Effector memory CD4-positive, alpha-beta T cell (primary cell): ENCODE measurements around the gene ZDHHC8.

ENCODE experiments used
- DNase-seq, 3 donors: peaks; one replicate each; pipeline ENCODE4 v3.0.0-alpha.2; 2020
- H3K27ac ChIP-seq: 2 replicates; pipeline ENCODE4 v1.7.0; 2013; ENCODE audit warnings: mild to moderate bottlenecking, low read length, moderate library complexity; ENCODE audit not compliant: insufficient read depth, poor library complexity, severe bottlenecking
- H3K27me3 ChIP-seq: replicated peaks from 2 replicates; pipeline ENCODE4 v1.7.0; 2013; ENCODE audit warnings: mild to moderate bottlenecking, low read length; ENCODE audit not compliant: insufficient read depth, control insufficient read depth, poor library complexity, severe bottlenecking
- H3K36me3 ChIP-seq: 2 replicates; pipeline ENCODE4 v1.7.0; 2013; ENCODE audit warnings: mild to moderate bottlenecking, low read length, moderate library complexity; ENCODE audit not compliant: control insufficient read depth, insufficient read depth
- H3K4me1 ChIP-seq: 2 replicates; pipeline ENCODE4 v1.7.0; 2013; ENCODE audit warnings: low read length, mild to moderate bottlenecking; ENCODE audit not compliant: control insufficient read depth, insufficient read depth, poor library complexity, severe bottlenecking
- H3K4me3 ChIP-seq: 2 replicates; pipeline ENCODE4 v1.7.0; 2013; ENCODE audit warnings: low read length, low read depth, mild to moderate bottlenecking; ENCODE audit not compliant: insufficient read depth, poor library complexity, severe bottlenecking
- H3K9me3 ChIP-seq: 2 replicates; pipeline ENCODE4 v1.7.0; 2013; ENCODE audit warnings: mild to moderate bottlenecking, low read length, moderate library complexity; ENCODE audit not compliant: control insufficient read depth

Gene ZDHHC8

GRCh38 chr22:20187777-20188566 is 56.4 kb downstream of the ZDHHC8 start:
- H3K27me3 ChIP-seq = no peaks in the 10 kb centered on the region
- no peaks in the 10 kb centered on the region for H3K36me3 ChIP-seq
- no peak overlapping the region for H3K4me3 ChIP-seq
- H3K4me1 ChIP-seq = no peaks in the 10 kb centered on the region
- no peaks in the 10 kb centered on the region for H3K9me3 ChIP-seq
- H3K27ac ChIP-seq = no peak overlapping the region
- no peak for DNase-seq

- H3K27me3 ChIP-seq = no peaks in the 10 kb centered on the region
- no peaks in the 10 kb centered on the region for H3K36me3 ChIP-seq
- H3K4me3 ChIP-seq = no peak overlapping the region
- H3K9me3 ChIP-seq = no peaks in the 10 kb centered on the region
- no peak for DNase-seq
- H3K4me1 ChIP-seq = no peaks in the 10 kb centered on the region
- no peak overlapping the region for H3K27ac ChIP-seq
Observed at GRCh38 chr22:20188567-20188877, 56.9 kb downstream of the ZDHHC8 start.

DNA sequence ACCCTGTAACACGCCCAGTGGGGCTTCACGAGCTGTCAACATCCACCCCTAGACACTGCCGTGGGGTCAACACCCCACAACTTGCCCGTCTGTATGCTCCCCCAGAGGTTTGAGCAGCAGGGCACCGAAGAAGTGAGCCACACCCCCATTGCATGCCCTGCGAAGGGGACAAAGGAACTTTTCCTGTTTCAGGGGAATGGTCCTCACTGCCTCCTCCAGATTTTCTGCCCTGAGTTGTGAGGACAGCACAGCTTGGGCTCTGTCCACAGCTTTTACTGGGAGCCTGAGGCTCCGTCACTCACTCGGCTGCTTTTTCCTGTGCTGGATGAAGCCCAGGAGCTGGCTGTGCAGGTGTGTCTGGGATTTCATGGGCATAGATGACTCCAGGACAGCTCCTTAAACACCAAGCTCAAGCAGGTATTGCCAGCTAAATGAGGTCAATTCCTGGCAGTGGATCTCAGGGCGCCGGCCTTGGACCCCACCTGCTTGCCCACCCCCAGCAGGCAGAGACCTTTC is 59.5 kb downstream of the ZDHHC8 start:
- no peaks in the 10 kb centered on the region for H3K4me1 ChIP-seq
- H3K27ac ChIP-seq = no peak overlapping the region
- H3K27me3 ChIP-seq = no peaks in the 10 kb centered on the region
- H3K4me3 ChIP-seq = no peak overlapping the region
- H3K9me3 ChIP-seq = no peaks in the 10 kb centered on the region
- no peak for DNase-seq
- no peaks in the 10 kb centered on the region for H3K36me3 ChIP-seq

DNA sequence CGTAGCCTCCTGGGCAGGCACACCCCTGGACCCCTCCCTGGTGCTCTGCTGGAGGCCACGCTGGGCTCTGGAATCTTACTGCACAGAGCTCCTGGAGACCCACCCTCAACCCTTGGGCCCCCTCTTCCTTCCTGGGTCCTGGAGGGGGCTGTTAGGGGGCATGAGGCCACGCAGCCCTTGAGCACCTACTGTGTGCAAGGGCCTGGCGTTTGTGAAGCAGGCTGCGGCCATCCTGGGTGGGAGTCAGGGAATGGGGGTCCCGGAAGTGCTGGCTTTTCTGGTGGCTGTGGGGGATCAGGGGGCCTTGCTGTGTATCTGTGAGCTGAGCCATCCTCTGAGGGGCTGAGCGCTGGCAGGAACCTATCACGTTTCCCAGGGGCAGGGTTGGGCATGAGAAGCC is 60.2 kb downstream of the ZDHHC8 start:
- no peaks in the 10 kb centered on the region for H3K36me3 ChIP-seq
- H3K27me3 ChIP-seq = no peaks in the 10 kb centered on the region
- DNase-seq = no peak
- no peak overlapping the region for H3K4me3 ChIP-seq
- no peaks in the 10 kb centered on the region for H3K9me3 ChIP-seq
- no peak overlapping the region for H3K27ac ChIP-seq
- no peaks in the 10 kb centered on the region for H3K4me1 ChIP-seq

GRCh38 chr22:20192293-20192971 is 60.8 kb downstream of the ZDHHC8 start:
- Histone ChIP-seq H3K36me3 (no peaks in the 10 kb centered on the region), H3K4me1 (no peaks in the 10 kb centered on the region), H3K9me3 (no peaks in the 10 kb centered on the region), H3K4me3 (no peak overlapping the region), H3K27me3 (no peaks in the 10 kb centered on the region), H3K27ac (no peak overlapping the region)
- no peak for DNase-seq

- no peaks in the 10 kb centered on the region for H3K27me3 ChIP-seq
- H3K4me1 ChIP-seq = no peaks in the 10 kb centered on the region
- H3K9me3 ChIP-seq = no peaks in the 10 kb centered on the region
- H3K4me3 ChIP-seq = no peak overlapping the region
- H3K27ac ChIP-seq = no peak overlapping the region
- no peak for DNase-seq
- H3K36me3 ChIP-seq = no peaks in the 10 kb centered on the region
Observed at GRCh38 chr22:20192972-20193760, 61.6 kb downstream of the ZDHHC8 start.

- Histone ChIP-seq H3K9me3 (no peaks in the 10 kb centered on the region), H3K27me3 (no peaks in the 10 kb centered on the region), H3K36me3 (no peaks in the 10 kb centered on the region), H3K27ac (no peak overlapping the region), H3K4me1 (no peaks in the 10 kb centered on the region), H3K4me3 (no peak overlapping the region)
- no peak for DNase-seq
Observed at GRCh38 chr22:20193761-20194494, 62.3 kb downstream of the ZDHHC8 start.

DNA sequence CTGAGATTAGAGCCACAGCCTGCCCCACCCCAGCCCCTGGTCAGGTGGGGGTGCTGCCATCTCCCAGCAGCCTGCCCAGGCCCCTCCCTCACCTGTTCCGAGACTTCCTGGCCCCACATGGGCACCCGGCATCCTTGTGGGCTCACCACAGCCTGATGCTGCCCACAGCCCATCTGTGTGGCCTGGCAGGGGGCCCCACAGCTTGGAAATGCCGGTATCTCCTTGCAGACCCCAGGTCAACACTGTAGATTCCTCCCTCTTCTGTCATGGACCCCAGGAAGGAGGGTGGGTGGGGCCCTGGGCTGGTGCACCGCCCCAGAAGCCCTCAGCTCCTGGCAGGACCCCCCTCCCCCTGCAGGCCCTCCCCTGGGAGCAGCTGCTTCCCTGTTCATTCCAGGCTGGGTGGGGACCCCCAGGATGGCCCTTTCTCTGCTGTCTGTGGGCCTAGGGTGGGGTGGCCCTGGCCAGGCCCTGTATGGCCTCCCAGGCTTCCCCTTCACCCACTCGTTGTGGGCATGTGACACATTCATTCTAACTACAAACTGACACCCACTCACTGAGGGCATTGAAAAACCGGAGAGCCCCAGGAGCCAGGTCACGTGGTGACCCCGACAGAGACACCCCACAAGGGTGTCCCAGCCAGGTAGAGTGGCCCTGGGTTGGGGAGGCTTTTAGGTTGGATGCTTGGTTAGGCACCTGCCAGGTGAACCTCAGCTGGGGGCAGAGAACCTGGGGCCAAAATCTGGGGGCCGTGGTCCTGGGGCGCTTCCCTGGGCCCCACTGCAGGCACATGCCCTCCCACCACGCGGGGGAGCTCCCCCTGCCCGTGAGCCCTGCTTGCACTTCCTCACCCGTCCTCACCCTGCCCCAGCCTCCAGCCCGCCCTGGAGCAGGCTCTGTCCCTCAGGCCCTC is 63.3 kb downstream of the ZDHHC8 start:
- no peaks in the 10 kb centered on the region for H3K9me3 ChIP-seq
- no peak overlapping the region for H3K27ac ChIP-seq
- no peaks in the 10 kb centered on the region for H3K4me1 ChIP-seq
- DNase-seq = no peak
- no peaks in the 10 kb centered on the region for H3K36me3 ChIP-seq
- no peaks in the 10 kb centered on the region for H3K27me3 ChIP-seq
- H3K4me3 ChIP-seq = no peak overlapping the region
